Activated naive CD4-positive, alpha-beta T cell treated with anti-CD3 and anti-CD28 coated beads, Interleukin-2, amount 50 U/mL, for 24 hours (primary cell): ENCODE data around the gene ARHGEF4.
A peak's percentile ranks its signal among the peaks of the same experiment; 100 is the strongest.

Experiments used
- H3K27ac Mint-ChIP-seq: one replicate; pipeline ENCODE4 v1.8.0; 2021; ENCODE audit warnings: mild to moderate bottlenecking, mixed read lengths
- H3K27me3 Mint-ChIP-seq: one replicate; pipeline ENCODE4 v1.8.0; 2021; ENCODE audit warnings: mixed read lengths
- H3K36me3 Mint-ChIP-seq: one replicate; pipeline ENCODE4 v1.8.0; 2021; ENCODE audit warnings: mixed read lengths
- H3K4me1 Mint-ChIP-seq: one replicate; pipeline ENCODE4 v1.8.0; 2021; ENCODE audit warnings: mixed read lengths
- H3K4me3 Mint-ChIP-seq: one replicate; pipeline ENCODE4 v1.8.0; 2021; ENCODE audit warnings: mild to moderate bottlenecking, mixed read lengths
- H3K9me3 Mint-ChIP-seq: one replicate; pipeline ENCODE4 v1.8.0; 2021; ENCODE audit warnings: mixed read lengths

Gene ARHGEF4

GRCh38 chr2:130810490-130810889 lies 26.2 kb upstream of the ARHGEF4 start:
- Mint-ChIP-seq H3K9me3 (no peaks in the 10 kb centered on the region), H3K4me1 (peaks cover 7% of the 10 kb centered on the region), H3K36me3 (no peaks in the 10 kb centered on the region), H3K27ac (no peak overlapping the region), H3K4me3 (no peak overlapping the region), H3K27me3 (peaks cover 5% of the 10 kb centered on the region)

- Mint-ChIP-seq H3K36me3 (no peaks in the 10 kb centered on the region), H3K27ac (no peak overlapping the region), H3K27me3 (peaks cover 3% of the 10 kb centered on the region), H3K4me3 (no peak overlapping the region), H3K4me1 (no peaks in the 10 kb centered on the region), H3K9me3 (no peaks in the 10 kb centered on the region)
Measured at GRCh38 chr2:130813722-130814121, 23.0 kb upstream of the ARHGEF4 start.

- H3K27me3 Mint-ChIP-seq = peaks cover 3% of the 10 kb centered on the region
- H3K4me1 Mint-ChIP-seq = no peaks in the 10 kb centered on the region
- H3K4me3 Mint-ChIP-seq = no peak overlapping the region
- no peaks in the 10 kb centered on the region for H3K36me3 Mint-ChIP-seq
- H3K27ac Mint-ChIP-seq = no peak overlapping the region
- H3K9me3 Mint-ChIP-seq = no peaks in the 10 kb centered on the region
Measured at GRCh38 chr2:130814931-130815680, 21.6 kb upstream of the ARHGEF4 start.

- peaks cover under 1% of the 10 kb centered on the region for H3K4me1 Mint-ChIP-seq
- no peaks in the 10 kb centered on the region for H3K27me3 Mint-ChIP-seq
- no peaks in the 10 kb centered on the region for H3K9me3 Mint-ChIP-seq
- no peak overlapping the region for H3K4me3 Mint-ChIP-seq
- no peak overlapping the region for H3K27ac Mint-ChIP-seq
- H3K36me3 Mint-ChIP-seq = no peaks in the 10 kb centered on the region
Measured at GRCh38 chr2:130818809-130819208, 17.9 kb upstream of the ARHGEF4 start.

- H3K9me3 Mint-ChIP-seq = no peaks in the 10 kb centered on the region
- no peaks in the 10 kb centered on the region for H3K27me3 Mint-ChIP-seq
- H3K4me1 Mint-ChIP-seq = peaks cover 5% of the 10 kb centered on the region
- H3K36me3 Mint-ChIP-seq = no peaks in the 10 kb centered on the region
- no peak overlapping the region for H3K27ac Mint-ChIP-seq
- H3K4me3 Mint-ChIP-seq = no peak overlapping the region
Measured at GRCh38 chr2:130819226-130819607, 17.5 kb upstream of the ARHGEF4 start.

- no peaks in the 10 kb centered on the region for H3K27me3 Mint-ChIP-seq
- peaks cover 10% of the 10 kb centered on the region for H3K4me1 Mint-ChIP-seq
- H3K27ac Mint-ChIP-seq = no peak overlapping the region
- no peaks in the 10 kb centered on the region for H3K9me3 Mint-ChIP-seq
- H3K4me3 Mint-ChIP-seq = no peak overlapping the region
- H3K36me3 Mint-ChIP-seq = no peaks in the 10 kb centered on the region
Measured at GRCh38 chr2:130819608-130820278, 17.0 kb upstream of the ARHGEF4 start.

GRCh38 chr2:130820279-130820861 lies 16.3 kb upstream of the ARHGEF4 start:
- Mint-ChIP-seq H3K4me3 (no peak overlapping the region), H3K27ac (no peak overlapping the region), H3K9me3 (no peaks in the 10 kb centered on the region), H3K36me3 (no peaks in the 10 kb centered on the region), H3K4me1 (peaks cover 15% of the 10 kb centered on the region), H3K27me3 (no peaks in the 10 kb centered on the region)

- Mint-ChIP-seq H3K4me3 (no peak overlapping the region), H3K27ac (no peak overlapping the region), H3K4me1 (peaks cover 15% of the 10 kb centered on the region), H3K27me3 (no peaks in the 10 kb centered on the region), H3K36me3 (no peaks in the 10 kb centered on the region), H3K9me3 (no peaks in the 10 kb centered on the region)
Measured at GRCh38 chr2:130821867-130822266, 14.8 kb upstream of the ARHGEF4 start.

- Mint-ChIP-seq H3K27ac (no peak overlapping the region), H3K4me3 (no peak overlapping the region), H3K27me3 (no peaks in the 10 kb centered on the region), H3K4me1 (peaks cover 15% of the 10 kb centered on the region), H3K9me3 (no peaks in the 10 kb centered on the region), H3K36me3 (no peaks in the 10 kb centered on the region)
Measured at GRCh38 chr2:130822766-130823165, 13.9 kb upstream of the ARHGEF4 start.

- no peaks in the 10 kb centered on the region for H3K36me3 Mint-ChIP-seq
- H3K27ac Mint-ChIP-seq = peak overlapping the region; percentile 81
- no peaks in the 10 kb centered on the region for H3K9me3 Mint-ChIP-seq
- H3K4me3 Mint-ChIP-seq = no peak overlapping the region
- H3K4me1 Mint-ChIP-seq = peaks cover 15% of the 10 kb centered on the region
- H3K27me3 Mint-ChIP-seq = no peaks in the 10 kb centered on the region
Measured at GRCh38 chr2:130823171-130823885, 13.4 kb upstream of the ARHGEF4 start.

GRCh38 chr2:130823886-130824491 lies 12.7 kb upstream of the ARHGEF4 start:
- Mint-ChIP-seq H3K27me3 (no peaks in the 10 kb centered on the region), H3K27ac (peak overlapping the region; percentile 81), H3K36me3 (no peaks in the 10 kb centered on the region), H3K4me1 (peaks cover 15% of the 10 kb centered on the region), H3K9me3 (no peaks in the 10 kb centered on the region), H3K4me3 (peak overlapping the region; percentile 66)

- H3K4me3 Mint-ChIP-seq = peak overlapping the region; percentile 66
- no peaks in the 10 kb centered on the region for H3K36me3 Mint-ChIP-seq
- H3K27me3 Mint-ChIP-seq = no peaks in the 10 kb centered on the region
- H3K9me3 Mint-ChIP-seq = no peaks in the 10 kb centered on the region
- peak overlapping the region; percentile 81 for H3K27ac Mint-ChIP-seq
- peaks cover 15% of the 10 kb centered on the region for H3K4me1 Mint-ChIP-seq
Measured at GRCh38 chr2:130824492-130825061, 12.1 kb upstream of the ARHGEF4 start.

GRCh38 chr2:130825231-130825965 lies 11.3 kb upstream of the ARHGEF4 start:
- Mint-ChIP-seq H3K9me3 (no peaks in the 10 kb centered on the region), H3K36me3 (no peaks in the 10 kb centered on the region), H3K4me1 (peaks cover 15% of the 10 kb centered on the region), H3K4me3 (no peak overlapping the region), H3K27me3 (no peaks in the 10 kb centered on the region), H3K27ac (no peak overlapping the region)

- Mint-ChIP-seq H3K4me1 (peaks cover 15% of the 10 kb centered on the region), H3K4me3 (no peak overlapping the region), H3K9me3 (no peaks in the 10 kb centered on the region), H3K27ac (no peak overlapping the region), H3K36me3 (no peaks in the 10 kb centered on the region), H3K27me3 (no peaks in the 10 kb centered on the region)
Measured at GRCh38 chr2:130825966-130826253, 10.8 kb upstream of the ARHGEF4 start.

GRCh38 chr2:130826419-130826818 lies 10.3 kb upstream of the ARHGEF4 start:
- Mint-ChIP-seq H3K4me1 (peaks cover 15% of the 10 kb centered on the region), H3K36me3 (no peaks in the 10 kb centered on the region), H3K9me3 (no peaks in the 10 kb centered on the region), H3K4me3 (no peak overlapping the region), H3K27me3 (no peaks in the 10 kb centered on the region), H3K27ac (no peak overlapping the region)
